HG03060 (cell line): ENCODE data around the gene TPGS1.

Experiments used
- ATAC-seq: cut with Tn5 transposase; IDR thresholded peaks from one replicate; pipeline ENCODE4 v1.9.1; 2021; ENCODE audit warnings: low read depth, moderate number of reproducible peaks; ENCODE audit not compliant: unreplicated experiment

Gene TPGS1

DNA sequence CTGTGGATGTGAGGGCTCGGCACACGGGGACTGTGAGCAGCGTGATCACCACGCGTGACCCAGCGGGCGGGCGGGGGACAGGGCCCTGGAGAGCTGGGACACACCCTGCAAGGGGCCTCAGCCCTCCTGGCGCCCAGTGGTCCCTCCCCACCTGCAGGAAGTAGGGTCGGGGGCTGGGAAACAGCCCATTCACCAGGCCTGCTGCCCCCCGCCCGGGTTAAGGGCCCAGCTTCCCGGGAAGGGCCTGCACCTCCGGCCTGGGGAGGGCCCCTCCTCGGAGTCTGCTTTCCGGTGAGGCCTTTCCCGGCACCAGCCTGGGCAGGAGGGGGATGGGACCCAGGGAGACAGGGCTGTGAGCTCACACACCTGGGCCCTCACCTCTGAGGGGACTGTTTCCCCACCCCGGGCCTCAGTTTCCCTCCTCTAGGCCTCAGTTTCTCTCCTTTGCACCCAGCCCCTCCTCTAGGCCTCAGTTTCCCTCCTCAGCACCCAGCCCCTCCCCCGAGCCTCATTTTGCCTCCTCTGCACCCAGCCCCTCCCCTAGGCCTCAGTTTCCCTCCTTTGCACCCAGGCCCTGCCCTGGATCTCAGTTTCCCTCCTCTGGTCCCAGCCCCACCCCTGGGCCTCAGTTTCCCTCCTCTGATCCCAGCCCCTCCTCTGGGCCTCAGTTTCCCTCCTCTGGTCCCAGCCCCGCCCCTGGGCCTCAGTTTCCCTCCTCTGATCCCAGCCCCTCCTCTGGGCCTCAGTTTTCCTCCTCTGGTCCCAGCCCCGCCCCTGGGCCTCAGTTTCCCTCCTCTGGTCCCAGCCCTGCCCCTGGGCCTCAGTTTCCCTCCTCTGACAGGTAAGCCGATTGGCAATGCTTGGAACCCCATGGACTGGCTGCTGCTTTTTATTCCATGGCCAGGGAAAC is 12.9 kb upstream of the TPGS1 start:
- ATAC-seq: no peak

DNA sequence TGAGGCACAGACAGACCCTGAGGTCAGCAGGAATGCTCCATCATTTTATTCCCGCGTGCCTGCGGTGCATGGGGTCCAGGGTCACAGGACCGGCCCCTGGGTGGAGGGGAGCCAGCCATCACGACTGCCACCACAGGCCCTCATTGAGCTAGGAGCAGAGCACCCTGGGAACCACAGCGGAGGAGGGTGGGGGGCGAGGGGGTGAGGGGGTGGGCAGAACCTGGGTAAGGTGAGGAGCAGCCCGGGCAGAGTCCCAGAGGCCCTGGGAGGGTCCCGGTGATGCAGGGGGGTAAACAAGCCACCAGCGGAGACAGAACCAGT is 12.3 kb upstream of the TPGS1 start:
- ATAC-seq: no peak

DNA sequence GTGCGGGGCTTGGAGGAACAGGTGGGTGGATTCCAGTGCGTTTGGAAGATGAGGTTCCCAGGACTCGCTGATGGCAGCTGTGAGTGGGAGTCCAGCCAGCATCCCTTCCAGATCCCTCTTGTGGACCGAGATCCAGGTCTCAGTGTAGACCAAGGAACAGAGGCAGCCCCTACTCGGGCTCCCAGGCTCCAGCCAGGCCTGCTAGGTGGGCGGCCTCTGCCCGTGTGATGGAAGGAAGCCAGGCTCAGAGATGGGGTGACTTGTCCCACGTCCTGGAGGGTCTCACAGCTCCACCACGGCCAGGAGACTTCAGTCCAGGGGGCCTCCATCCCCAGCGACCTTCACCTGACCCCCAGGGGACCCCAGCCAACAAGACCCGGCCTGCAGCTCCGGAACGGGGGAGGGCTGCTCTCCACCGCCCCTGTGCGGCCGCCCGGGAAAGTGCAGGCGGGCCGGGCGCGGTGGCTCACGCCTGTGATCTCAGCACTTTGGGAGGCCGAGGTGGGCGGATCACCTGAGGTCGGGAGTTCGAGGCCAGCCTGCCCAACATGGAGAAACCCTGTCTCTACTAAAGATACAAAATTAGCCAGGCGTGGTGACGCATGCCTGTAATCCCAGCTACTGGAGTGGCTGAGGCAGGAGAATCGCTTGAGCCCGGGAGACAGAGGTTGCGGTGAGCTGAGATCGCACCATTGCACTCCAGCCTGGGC is 11.7 kb upstream of the TPGS1 start:
- ATAC-seq: no peak

DNA sequence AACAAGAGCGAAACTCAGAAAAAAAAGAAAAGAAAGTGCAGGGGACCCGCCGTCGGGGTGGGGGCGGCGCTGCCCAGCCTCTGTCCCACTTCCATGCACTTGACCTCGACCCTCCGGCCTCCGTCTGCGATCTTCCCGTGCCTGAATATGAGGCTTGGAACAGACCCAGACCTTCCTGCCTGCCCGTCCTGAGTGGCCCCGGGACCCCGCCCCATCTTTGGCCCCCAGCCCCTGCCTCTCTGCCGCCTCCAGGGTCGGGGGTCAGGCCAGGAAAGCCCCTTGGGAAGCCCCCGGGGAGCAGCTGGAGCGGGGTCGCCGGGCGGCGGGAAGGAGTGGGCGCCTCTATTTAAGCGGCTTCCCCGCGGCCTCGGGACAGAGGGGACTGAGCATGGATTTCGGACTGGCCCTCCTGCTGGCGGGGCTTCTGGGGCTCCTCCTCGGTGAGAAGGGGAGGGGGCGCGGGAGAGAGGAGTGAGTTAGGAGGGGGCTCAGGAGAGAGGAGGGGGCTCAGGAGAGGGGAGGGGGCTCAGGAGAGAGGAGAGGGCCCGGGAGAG is 11.1 kb upstream of the TPGS1 start, which contains the start of gene MADCAM1:
TSS of gene MADCAM1 (plus strand) at position 375 of the 554 bp plus-strand sequence. CDS start at position 389, 14 bp downstream.
- no peak for ATAC-seq

DNA sequence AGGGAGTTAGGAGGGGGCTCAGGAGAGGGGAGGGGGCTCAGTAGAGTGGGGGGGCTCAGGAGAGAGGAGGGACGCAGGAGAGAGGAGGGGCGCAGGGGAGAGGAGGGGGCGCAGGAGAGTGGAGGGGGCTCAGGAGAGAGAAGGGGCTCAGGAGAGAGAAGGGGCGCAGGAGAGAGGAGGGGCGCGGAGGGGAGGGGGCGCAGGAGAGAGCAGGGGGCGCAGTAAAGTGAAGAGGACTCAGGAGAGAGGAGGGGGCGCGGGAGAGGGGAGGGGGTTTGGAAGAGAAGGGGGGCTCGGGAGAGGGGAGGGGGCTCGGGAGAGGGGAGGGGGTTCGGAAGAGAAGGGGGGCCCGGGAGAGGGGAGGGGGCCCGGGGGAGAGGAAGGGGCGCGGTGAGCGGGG is 10.3 kb upstream of the TPGS1 start:
- no peak for ATAC-seq

DNA sequence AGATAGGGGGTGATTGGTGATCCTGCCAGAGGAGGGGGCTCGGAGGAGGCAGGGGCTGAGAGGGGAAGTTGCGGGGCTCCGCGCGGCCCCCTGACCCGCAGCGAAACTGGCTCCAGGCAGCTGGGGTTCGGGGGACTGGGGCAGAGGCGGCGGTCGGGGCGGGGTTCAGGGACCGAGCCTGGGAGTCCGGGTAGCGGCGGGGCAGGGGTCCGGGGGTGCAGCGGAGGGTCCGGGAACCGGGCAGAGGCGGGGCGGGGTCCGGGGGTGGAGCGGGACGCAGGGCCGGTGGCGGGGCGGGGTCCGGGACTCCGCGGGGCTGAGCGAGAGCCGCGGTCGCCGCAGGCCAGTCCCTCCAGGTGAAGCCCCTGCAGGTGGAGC is 9.8 kb upstream of the TPGS1 start:
- ATAC-seq: no peak

DNA sequence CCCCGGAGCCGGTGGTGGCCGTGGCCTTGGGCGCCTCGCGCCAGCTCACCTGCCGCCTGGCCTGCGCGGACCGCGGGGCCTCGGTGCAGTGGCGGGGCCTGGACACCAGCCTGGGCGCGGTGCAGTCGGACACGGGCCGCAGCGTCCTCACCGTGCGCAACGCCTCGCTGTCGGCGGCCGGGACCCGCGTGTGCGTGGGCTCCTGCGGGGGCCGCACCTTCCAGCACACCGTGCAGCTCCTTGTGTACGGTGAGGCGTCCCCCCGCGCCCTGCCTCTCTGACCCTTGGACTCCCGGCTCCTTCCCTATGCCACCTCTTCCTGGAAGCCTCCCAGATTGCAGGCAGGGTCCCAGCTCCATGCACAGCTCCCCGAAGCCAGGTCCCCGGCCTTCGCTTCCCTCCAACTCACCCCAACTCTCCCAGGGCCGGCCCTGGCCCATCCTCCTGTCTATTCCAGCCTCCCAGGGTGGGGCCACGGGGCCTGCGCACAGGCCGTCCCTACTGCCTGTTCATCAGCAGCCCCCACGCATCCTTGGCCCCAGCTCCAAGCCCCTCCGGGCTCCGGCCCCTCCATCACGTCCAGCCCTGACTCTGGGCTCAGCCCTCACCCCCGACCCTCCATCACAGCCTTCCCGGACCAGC is 9.3 kb upstream of the TPGS1 start:
- ATAC-seq: no peak

DNA sequence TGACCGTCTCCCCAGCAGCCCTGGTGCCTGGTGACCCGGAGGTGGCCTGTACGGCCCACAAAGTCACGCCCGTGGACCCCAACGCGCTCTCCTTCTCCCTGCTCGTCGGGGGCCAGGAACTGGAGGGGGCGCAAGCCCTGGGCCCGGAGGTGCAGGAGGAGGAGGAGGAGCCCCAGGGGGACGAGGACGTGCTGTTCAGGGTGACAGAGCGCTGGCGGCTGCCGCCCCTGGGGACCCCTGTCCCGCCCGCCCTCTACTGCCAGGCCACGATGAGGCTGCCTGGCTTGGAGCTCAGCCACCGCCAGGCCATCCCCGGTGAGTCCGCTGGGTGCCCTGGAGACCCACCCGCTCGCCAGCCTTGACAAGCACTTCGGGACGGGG is 8.8 kb upstream of the TPGS1 start:
- no peak for ATAC-seq

DNA sequence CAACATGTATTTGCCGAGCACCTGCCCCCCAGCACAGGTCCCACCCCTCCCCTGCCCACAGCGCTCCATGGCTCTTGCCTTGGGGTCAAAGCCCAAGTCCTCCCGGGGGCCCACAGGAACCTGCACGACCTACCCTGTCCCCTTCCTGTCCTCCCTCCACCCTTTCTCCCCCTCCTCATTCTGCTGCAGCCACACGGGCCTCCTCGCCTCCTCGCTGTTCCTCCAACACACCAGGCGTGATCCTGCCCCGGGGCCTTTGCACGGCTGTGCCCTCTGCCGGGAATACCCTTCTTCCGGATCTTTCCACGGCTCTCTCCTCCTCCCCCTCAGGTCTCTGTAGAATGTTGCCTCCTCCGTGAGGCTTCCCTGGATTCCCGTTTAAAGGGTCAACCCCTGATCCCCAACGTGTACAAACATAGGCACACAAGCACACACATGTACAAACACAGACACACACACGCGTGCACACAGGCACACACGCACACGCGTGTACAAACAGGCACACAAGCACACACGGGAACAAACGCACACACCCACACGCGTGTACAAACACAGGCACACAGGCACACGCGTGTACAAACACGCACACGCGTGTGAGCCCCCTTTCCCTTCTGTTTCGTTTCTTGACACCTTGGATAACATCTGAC is 8.2 kb upstream of the TPGS1 start:
- no peak for ATAC-seq

DNA sequence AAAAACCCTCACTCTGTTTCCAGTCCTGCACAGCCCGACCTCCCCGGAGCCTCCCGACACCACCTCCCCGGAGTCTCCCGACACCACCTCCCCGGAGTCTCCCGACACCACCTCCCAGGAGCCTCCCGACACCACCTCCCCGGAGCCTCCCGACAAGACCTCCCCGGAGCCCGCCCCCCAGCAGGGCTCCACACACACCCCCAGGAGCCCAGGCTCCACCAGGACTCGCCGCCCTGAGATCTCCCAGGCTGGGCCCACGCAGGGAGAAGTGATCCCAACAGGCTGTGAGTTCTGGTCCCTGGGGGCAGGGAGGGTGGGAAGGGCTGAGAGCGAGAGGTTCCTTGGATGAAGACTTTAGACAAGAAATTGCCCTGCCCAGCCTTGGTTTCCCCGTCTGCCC is 5.7 kb upstream of the TPGS1 start:
- ATAC-seq: no peak

DNA sequence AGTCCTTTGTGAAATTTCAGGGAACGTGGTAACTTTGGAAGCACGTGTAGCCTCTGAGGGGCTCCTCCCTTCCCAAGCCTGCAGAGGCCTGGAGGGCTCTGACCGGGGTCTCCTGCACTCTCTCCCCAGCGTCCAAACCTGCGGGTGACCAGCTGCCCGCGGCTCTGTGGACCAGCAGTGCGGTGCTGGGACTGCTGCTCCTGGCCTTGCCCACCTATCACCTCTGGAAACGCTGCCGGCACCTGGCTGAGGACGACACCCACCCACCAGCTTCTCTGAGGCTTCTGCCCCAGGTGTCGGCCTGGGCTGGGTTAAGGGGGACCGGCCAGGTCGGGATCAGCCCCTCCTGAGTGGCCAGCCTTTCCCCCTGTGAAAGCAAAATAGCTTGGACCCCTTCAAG is 2.7 kb upstream of the TPGS1 start:
- no peak for ATAC-seq

DNA sequence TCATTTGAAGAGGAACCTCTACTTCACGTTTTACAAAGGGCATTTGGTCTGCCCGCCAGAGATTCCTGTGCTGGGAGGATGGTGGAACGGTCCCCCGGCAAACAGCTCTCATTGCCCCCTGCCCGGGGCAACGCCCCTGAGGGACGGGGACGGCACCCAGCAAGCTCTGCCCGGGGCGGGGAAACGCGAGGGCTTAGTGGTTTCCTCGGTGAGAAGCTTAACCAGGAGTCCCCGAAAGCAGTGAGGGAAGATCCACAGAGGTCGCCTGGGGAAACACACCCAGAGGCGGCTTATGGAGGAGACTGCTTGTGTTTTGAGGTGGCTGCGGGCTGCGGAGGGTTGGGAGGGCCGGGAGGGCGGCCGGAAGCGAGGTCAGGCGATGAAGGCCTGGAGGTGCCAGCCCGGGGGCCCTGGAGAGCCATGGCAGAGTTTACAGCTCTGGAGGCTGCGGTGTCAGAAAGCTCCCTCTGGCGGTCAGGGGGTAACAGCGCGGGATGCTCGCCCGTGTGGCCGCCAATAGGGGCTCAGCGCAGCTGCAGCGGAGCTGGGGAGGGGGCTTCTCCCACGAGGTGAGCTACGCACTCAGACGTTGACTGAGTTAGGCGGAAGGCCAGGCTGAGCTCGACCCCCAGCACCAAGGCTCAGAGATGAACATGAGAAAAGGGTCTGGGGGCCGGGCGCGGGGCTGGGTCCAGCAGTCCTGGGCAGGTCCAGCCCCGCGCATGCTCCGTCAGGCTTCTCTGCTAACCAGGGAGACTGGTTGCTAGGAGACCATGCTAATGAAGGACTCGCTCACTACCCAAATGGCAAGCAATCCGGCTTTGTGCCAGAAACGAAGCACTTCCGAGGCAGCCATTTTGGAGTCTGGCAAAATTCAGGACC is 652 bp upstream of the TPGS1 start:
- ATAC-seq: peak; percentile 74

DNA sequence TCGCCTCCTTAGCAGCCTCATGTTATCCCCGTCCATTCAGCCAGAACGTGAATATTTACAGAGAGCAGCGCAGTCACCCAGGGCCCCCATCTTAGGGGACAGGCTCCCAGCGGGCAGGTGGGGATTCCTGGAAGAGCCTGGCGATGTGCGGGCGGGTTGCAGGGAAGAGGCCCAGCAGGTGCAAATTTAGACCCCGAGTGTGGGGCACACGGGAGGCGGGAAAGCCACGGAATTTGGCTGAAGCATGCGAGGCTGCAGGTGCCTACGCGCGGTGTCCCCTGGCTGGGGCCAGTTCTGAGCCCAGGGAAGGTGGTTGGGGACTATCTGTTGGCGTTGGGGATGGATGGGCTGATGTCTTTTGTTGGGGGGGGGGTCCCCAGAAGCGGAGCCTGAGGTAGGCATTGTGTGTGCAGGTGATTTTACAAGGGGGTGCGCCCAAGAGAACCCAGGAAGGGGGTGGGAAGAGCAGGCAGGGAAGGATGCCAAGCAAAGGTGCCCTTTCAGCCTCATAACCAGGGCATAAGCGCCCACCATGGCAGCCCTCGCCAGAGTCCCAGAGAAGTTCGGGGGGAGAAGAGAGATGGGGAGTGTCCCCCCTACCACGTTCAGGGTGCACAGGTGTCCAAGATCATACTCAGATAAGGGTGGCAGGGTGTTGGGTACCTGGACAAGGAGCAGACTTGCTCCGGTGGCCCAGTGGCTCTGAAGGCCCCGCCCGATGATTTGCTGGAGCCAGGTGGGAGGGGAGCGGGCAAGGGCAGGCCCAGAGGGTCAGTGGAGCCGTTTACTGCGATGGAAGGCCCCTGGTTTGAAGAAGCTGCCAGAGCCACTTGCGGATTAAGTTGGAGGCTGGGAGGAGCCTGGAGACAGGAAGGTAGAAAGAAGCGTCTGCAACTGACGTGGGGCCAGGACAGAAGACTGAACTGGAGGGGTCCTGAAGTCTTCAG is 1.2 kb downstream of the TPGS1 start:
- ATAC-seq: no peak

DNA sequence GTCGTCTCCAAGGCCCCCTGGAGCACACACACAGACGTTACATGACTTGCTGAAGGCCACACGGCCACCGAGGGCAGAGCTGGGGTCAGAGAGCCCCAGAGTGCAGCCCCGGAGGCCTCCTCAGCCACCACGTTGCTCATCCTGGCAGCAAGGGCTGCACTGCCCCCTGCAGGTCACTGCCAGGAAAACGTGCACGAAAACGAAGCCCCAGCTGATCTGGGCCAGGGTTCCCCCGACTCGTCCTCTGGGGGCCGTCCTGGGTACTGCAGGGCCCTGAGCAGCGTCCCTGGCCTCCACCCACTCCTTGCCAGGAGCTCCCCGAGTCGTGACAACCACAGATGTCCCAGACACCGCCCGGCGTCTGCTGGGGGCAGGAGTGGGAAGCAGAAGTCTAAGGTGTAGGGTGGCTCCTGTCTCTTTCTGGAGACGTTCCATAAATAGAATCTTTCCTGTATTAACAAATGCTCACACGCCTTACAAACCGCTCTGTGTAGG is 3.4 kb downstream of the TPGS1 start:
- ATAC-seq: no peak

DNA sequence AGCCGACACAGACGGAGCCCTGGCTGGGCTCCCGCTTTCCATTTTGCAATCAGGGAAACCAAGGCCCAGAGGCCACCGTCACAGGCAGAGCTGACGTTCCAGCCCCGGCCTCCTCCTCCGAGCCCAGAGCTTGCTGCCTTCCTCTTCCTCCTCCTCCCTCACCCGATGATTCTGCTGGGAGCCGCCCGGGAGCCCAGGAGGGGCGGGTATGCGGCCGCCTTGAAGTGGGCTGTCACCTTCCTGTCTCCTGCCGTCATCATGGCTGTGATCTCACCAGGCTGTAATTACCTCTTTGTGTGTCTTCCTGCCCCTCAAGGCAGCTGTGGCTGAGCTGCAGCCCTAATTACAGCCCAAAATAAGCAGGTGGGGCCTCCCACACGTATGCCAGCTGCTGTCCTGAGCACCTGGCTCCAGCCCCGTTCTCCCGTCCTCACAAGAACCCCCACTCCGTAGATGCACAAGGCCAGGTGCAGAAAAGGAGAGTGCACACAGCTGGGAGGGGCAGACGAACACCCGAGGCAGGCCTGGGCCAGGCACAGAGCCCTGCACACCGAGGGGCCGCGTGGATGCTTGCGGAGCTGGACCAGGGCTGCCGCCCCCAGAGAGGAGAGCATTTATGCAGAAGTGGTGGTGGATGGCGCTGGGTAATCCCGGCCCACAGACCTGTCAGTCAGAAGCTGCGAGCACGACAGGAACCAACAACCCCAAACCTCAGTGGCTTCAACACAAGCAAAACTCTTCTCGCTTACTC is 4.0 kb downstream of the TPGS1 start:
- ATAC-seq: no peak

DNA sequence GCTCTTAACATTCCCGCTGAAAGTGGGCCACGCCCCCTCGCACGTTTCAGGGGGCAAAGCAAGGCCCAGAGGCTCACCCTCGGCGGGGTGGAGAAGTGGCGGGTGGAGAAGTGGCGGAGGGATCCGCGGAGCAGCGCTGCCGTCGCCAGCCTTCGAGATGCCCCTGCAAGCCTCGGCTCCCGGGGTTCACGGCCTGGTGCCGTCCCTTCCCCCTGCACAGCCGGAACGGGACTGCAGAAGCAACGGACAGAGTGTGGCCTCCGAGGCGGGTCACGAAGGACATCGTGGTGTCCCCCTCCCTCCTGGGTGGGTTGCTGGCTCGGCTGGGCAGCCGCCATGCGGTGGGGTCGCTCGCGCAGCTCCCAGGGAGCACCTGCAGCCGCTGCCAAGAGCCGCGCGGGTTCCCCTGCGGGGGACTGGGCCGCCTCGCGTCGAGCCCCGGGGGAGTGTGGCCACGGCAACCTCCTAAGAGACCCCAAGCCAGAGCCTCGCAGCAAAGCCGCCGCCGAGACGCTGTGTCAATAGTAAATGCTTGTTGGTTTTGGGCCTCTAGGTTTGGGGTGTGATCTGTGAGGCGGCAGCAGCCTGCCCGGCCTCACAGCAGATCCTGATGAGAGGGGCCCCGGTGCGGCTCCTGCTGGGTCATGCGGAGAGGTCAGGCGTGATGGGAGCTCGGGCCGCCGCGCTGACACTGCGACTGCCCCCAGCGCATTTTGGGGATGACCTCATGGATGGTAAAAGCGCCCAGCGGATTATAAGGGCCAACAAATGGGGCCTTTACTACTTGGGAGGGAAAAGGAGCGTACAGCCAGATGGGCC is 5.5 kb downstream of the TPGS1 start:
- no peak for ATAC-seq
